IMR-90 (cell line): ENCODE results near the gene TTC39A.

Source experiments
- MAZ ChIP-seq: IDR thresholded peaks from 2 replicates; pipeline ENCODE4 v1.6.1; 2012; ENCODE audit warnings: low read depth, mild to moderate bottlenecking, low read length, improper control_type of control experiment, moderate library complexity, borderline replicate concordance
- NFE2L2 ChIP-seq: fragments of 150-350 bp; IDR thresholded peaks from 2 replicates; pipeline ENCODE4 v1.6.1; 2016; ENCODE audit warnings: low read depth, mild to moderate bottlenecking, low read length
- POLR2A ChIP-seq: IDR thresholded peaks from 2 replicates; pipeline ENCODE4 v1.6.1; 2012; ENCODE audit warnings: mild to moderate bottlenecking, low read depth, low read length
- TF ChIP-seq, protein P1 (sequence below): conservative IDR thresholded peaks from 2 replicates; pipeline ENCODE4 v1.5.1; 2012; ENCODE audit warnings: mild to moderate bottlenecking, low read depth, low read length, improper control_type of control experiment

DNA sequence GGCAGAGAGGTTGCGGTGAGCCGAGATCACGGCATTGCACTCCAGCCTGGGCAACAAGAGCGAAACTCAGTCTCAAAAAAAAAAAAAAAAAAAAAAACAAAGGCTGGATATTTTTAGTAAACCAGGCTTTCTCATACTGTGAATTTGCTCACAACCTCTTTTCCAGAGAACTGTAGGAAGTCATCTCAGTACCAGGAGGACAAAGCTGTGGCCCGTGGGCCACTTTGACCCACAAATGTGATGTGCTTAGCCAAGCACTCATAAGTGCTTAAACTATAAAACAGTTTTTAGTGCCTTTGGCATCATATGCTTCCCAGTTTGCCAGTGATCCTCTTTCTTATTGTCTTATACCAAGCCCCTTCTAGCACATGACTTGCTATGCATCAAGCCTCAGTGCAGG is 47.8 kb downstream of the TTC39A start:
- TF ChIP-seq NFE2L2 (no peak), MAZ (no peak), POLR2A (no peak)
- TF ChIP-seq, protein P1, sequence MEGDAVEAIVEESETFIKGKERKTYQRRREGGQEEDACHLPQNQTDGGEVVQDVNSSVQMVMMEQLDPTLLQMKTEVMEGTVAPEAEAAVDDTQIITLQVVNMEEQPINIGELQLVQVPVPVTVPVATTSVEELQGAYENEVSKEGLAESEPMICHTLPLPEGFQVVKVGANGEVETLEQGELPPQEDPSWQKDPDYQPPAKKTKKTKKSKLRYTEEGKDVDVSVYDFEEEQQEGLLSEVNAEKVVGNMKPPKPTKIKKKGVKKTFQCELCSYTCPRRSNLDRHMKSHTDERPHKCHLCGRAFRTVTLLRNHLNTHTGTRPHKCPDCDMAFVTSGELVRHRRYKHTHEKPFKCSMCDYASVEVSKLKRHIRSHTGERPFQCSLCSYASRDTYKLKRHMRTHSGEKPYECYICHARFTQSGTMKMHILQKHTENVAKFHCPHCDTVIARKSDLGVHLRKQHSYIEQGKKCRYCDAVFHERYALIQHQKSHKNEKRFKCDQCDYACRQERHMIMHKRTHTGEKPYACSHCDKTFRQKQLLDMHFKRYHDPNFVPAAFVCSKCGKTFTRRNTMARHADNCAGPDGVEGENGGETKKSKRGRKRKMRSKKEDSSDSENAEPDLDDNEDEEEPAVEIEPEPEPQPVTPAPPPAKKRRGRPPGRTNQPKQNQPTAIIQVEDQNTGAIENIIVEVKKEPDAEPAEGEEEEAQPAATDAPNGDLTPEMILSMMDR, result no peak
